HG03280 (cell line): Measurements from ENCODE around the gene MRPS33.
"Not testable (repeated sequence)": the region's sequence is repeated elsewhere in the genome, so short reads cannot be mapped to it uniquely, and the experiment has no call there.

Experiments
- ATAC-seq: cut with Tn5 transposase; IDR thresholded peaks from one replicate; pipeline ENCODE4 v1.9.1; 2021; ENCODE audit warnings: mild to moderate bottlenecking, moderate library complexity; ENCODE audit not compliant: unreplicated experiment

MRPS33 gene

GRCh38 chr7:141014524-141015395 lies at the start of gene MRPS33:
Gene MRPS33 (minus strand): TSS chr7:141014952. CDS start chr7:141010633, 4,319 bp downstream.
- ATAC-seq, result peak; percentile 99

DNA sequence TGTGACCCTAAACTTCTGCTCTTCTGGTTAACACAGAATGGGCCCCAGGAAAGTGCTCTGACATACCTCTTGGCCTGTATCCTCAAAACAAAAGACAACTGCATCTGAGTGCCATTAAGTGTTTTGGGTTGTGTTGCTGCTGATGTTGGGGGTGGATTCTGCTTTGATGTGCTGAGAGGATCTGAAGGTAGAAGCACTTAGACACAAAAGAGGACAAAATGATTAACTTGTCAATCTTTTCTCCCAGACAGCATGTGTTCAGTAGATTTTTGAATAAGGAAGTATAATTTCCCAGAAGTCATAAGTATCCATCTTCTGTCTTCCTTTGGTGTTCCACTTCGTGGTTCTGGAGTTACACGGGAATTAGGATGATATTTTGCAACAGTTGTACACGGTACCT lies 43.0 kb upstream of the MRPS33 start:
- ATAC-seq, result no peak

- ATAC-seq, result no peak
Measured at GRCh38 chr7:141055146-141055545, 40.4 kb upstream of the MRPS33 start.

DNA sequence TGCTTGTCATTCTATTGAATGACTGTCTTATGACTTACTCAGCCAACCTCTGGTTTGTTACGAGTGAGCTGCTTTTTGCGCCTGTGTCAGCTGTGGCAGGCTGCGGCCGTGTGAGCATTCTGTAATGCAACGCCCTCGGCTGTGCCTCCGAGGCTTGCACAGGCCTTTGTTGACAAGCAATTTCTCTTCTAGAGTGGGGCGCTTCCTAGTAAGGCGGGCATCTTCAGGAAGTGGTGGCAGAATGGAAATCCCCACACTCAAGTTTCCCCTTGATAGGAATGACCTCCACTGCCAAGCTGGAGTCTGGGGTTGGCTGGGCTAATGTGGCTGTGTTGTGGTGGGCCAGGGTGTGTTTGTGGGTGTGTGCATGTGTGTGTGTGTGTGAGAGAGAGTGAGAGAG lies 38.9 kb upstream of the MRPS33 start:
- no peak for ATAC-seq

DNA sequence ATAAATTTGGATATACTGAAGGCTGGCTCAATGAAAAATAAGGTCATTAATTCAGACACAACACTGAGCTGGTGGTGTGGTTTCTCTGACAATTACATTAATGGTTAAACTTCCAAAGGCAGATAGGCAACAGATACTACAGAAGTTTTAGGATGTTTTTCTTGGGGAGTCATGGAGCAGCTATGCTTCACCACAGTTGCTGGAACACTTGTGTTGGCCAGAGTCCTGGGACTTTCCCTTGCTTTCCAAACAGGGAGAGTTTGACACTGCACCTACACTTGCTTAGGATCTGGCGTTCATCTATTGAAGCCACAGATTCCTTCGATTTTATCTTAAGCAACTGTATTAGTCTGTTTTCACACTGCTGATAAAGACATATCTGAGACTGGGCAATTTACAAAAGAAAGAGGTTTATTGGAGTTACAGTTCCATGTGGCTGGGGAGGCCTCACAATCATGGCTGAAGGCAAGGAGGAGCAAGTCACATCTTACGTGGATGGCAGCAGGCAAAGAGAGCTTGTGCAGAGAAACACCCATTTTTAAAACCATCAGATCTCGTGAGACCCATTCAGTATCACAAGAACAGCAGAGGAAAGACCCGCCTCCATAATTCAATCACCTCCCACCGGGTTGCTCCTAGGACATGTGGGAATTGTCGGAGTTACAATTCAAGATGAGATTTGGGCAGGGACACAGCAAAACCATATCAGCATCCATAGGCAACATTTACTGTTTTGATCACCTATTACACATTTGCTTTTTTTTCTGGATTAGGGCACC lies 31.3 kb upstream of the MRPS33 start:
- ATAC-seq, result no peak

GRCh38 chr7:141045126-141045841 lies 30.5 kb upstream of the MRPS33 start:
- no peak for ATAC-seq

GRCh38 chr7:141043616-141044015 lies 28.9 kb upstream of the MRPS33 start:
- no peak for ATAC-seq

- no peak for ATAC-seq
Measured at GRCh38 chr7:141042222-141043193, 27.8 kb upstream of the MRPS33 start.

- ATAC-seq, result no peak
Measured at GRCh38 chr7:141039376-141039775, 24.6 kb upstream of the MRPS33 start.

DNA sequence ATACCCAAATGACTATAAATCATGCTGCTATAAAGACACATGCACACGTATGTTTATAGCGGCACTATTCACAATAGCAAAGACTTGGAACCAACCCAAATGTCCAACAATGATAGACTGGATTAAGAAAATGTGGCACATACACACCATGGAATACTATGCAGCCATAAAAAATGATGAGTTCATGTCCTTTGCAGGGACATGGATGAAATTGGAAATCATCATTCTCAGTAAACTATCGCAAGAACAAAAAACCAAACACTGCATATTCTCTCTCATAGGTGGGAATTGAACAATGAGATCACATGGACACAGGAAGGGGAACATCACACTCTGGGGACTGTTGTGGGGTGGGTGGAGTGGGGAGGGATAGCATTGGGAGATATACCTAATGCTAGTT lies 23.3 kb upstream of the MRPS33 start:
- ATAC-seq, result not testable (repeated sequence)

DNA sequence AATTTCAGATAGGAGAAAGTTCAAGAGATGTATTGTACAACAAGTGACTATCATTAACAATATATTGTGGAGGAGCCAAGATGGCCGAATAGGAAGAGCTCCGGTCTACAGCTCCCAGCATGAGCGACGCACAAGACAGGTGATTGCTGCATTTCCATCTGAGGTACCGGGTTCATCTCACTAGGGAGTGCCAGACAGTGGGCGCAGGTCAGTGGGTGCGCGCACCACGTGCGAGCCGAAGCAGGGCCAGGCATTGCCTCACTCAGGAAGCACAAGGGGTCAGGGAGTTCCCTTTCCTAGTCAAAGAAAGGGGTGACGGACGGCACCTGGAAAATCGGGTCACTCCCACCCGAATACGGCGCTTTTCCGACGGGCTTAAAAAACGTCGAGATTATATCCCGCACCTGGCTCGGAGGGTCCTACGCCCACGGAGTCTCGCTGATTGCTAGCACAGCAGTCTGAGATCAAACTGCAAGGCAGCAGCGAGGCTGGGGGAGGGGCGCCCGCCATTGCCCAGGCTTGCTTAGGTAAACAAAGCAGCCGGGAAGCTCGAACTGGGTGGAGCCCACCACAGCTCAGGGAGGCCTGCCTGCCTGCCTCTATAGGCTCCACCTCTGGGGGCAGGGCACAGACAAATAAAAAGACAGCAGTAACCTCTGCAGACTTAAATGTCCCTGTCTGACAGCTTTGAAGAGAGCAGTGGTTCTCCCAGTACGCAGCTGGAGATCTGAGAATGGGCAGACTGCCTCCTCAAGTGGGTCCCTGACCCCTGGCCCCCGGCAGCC lies 18.0 kb upstream of the MRPS33 start:
- ATAC-seq, result not testable (repeated sequence)

DNA sequence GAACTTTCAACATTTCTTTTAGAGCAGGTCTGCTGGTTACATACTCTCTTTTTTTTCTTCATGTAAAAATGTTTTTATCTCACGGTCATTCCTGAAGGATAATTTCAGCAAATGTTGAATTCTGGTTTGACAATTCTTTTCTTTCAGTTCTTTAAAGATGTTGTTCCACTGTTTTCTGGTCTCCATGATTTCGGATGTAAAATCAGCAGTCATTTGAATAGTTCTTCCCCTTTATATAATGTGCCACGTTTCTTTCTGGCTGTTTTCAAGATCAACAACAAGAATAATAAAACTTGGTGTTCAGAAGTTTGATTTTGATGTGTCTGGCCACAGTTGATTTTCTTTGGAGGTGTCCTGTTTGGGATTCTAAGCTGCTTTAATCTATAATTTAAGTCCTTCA lies 14.0 kb upstream of the MRPS33 start:
- ATAC-seq, result no peak

DNA sequence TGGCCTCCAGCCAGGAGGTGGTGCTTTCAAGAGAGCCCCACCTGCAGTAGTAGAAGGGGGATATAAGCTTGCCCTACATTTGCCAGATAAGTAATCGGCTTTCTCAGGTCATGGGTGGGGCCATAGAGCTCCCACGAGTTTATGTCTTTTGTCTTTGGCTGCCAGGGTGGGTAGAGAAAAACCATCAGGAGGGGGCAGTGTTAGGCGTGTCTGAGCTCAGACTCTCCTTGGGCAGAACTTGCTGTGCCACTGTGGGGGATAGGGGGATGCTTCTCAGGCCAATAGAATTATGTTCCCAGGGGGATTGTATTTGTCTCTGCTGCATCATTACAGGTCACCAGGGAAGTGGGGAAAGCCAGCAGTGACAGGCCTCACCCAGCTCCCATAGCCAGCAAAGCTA lies 12.3 kb upstream of the MRPS33 start:
- no peak for ATAC-seq

GRCh38 chr7:141024668-141025067 lies 9.9 kb upstream of the MRPS33 start:
- no peak for ATAC-seq

- no peak for ATAC-seq
Measured at GRCh38 chr7:141023295-141023694, 8.5 kb upstream of the MRPS33 start.

GRCh38 chr7:141017555-141017954 lies 2.8 kb upstream of the MRPS33 start:
- ATAC-seq, result no peak

GRCh38 chr7:141016349-141016748 lies 1.6 kb upstream of the MRPS33 start:
- ATAC-seq, result no peak

DNA sequence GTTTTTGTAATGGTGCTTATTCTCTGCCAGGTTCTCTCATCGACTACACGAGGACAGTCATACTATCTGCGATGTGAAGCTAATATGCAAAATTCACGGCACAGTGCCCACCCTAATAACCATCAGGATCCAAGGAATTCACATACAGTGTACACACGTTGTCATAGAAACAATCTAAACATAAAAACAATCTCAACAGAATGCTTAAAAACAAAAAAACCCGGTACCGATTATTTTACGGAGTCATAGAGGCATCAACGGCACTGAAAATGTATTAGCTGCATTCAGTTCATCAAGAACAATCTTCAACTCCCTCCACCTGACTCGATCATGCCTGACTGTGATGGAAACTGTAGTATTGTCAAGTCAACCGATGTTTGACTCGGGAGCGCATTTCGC lies 628 bp downstream of the MRPS33 start:
- peak; percentile 8 for ATAC-seq

DNA sequence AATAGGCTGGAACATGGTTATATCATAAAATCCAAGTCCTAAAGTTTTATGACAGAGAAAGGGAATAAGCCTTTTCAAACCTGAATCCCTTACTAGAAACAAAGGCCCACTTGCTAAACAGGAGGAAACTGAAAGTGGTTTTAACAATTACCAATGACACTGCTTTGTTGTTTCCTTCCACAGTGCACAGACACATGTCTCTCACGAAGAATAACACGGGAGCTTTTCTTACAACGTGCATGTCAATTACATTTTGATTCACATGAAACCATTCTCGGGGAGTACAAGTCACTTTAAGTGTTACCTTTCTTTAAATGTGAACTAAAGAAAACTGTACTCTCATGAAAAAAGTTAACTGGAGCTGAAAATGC lies 1.4 kb downstream of the MRPS33 start:
- ATAC-seq, result no peak
